Stimulated activated CD8-positive, alpha-beta memory T cell treated with anti-CD3 and anti-CD28 coated beads, Interleukin-4, amount 100 ng/mL, for 4 hours (primary cell): ENCODE results near the gene CCDC77.
"Not testable (repeated sequence)": the region's sequence is repeated elsewhere in the genome, so short reads cannot be mapped to it uniquely, and the experiment has no call there.

Experiments used
- DNase-seq, 2 donors: peaks; one replicate each; pipeline ENCODE4 v3.0.0-alpha.2; 2020; ENCODE audit warnings: low read depth in 2 of 2, low spot score in 1 of 2

CCDC77 gene

GRCh38 chr12:401235-402028, at the start of gene CCDC77:
CCDC77 (plus strand) TSS chr12:401644; CDS start chr12:409384, 7,740 bp downstream.
- peak; percentile 77 to 79 for DNase-seq

GRCh38 chr12:356276-356988, 45.0 kb upstream of the CCDC77 start:
- DNase-seq, result no peak

- no peak for DNase-seq
Observed at GRCh38 chr12:359091-359490, 42.4 kb upstream of the CCDC77 start.

- DNase-seq, result no peak
Observed at GRCh38 chr12:366820-367219, 34.6 kb upstream of the CCDC77 start.

- DNase-seq, result no peak
Observed at GRCh38 chr12:367972-368371, 33.5 kb upstream of the CCDC77 start.

- DNase-seq, result not testable (repeated sequence)
Observed at GRCh38 chr12:370739-371485, 30.5 kb upstream of the CCDC77 start.

GRCh38 chr12:386651-387050, 14.8 kb upstream of the CCDC77 start:
- DNase-seq, result no peak

- no peak for DNase-seq
Observed at GRCh38 chr12:388012-388411, 13.4 kb upstream of the CCDC77 start.

GRCh38 chr12:388541-389141, 12.8 kb upstream of the CCDC77 start:
- DNase-seq, result peak; percentile 6 to 15

GRCh38 chr12:389142-390096, 12.0 kb upstream of the CCDC77 start, which contains the start of gene KDM5A:
KDM5A (minus strand) TSS chr12:389320; CDS start chr12:389091, 229 bp downstream.
- DNase-seq, result peak; percentile 77 to 82

- no peak for DNase-seq
Observed at GRCh38 chr12:400828-401227, 616 bp upstream of the CCDC77 start.

- DNase-seq, result no peak
Observed at GRCh38 chr12:402029-402389, 565 bp downstream of the CCDC77 start.

GRCh38 chr12:414859-415258, 13.4 kb downstream of the CCDC77 start:
- no peak for DNase-seq

- DNase-seq, result no peak
Observed at GRCh38 chr12:418432-418831, 17.0 kb downstream of the CCDC77 start.

- DNase-seq, result no peak
Observed at GRCh38 chr12:422526-422925, 21.1 kb downstream of the CCDC77 start.

GRCh38 chr12:435737-436136, 34.3 kb downstream of the CCDC77 start:
- not testable (repeated sequence) for DNase-seq

- DNase-seq, result no peak
Observed at GRCh38 chr12:442235-442884, 40.9 kb downstream of the CCDC77 start.

GRCh38 chr12:447141-447540, 45.7 kb downstream of the CCDC77 start:
- DNase-seq, result no peak

GRCh38 chr12:449203-449602, 47.8 kb downstream of the CCDC77 start:
- DNase-seq, result no peak

GRCh38 chr12:450438-450837, 49.0 kb downstream of the CCDC77 start:
- DNase-seq, result no peak
